ENCODE data around the gene ADTRP. TPM values are rescaled to one million over a fixed set of nuclear protein-coding genes. Genes with fewer than 3 reads are reported as not detected.

The ADTRP gene
- total and polyA plus RNA-seq, 7 experiments from 2014 or later = 3.1 to 109 (median 44.3) TPM

DNA sequence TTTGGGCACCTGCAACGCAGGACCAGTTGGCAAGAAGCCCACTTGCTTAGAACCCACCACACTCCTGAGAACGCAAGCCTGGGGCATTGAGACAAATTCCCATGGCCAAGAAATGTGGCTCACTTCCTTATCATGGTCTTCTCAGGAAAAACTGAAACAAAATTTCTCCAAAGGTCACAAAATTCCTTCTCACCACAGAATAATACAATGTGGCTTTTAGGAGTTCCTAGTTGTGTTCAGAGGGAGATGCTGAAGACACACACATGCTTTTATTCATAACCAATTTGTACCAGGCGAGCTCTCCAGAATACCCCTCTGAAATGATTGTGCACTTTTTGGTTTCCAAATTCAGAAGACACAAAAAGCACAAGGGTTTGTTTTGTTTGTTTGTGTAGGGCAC lies 31.6 kb downstream of the ADTRP start:
- no peaks in the 10 kb centered on the region for H3K9me3 ChIP-seq (ENCODE audit: control insufficient read depth in 2 of 3, low read length in 3 of 3)

DNA sequence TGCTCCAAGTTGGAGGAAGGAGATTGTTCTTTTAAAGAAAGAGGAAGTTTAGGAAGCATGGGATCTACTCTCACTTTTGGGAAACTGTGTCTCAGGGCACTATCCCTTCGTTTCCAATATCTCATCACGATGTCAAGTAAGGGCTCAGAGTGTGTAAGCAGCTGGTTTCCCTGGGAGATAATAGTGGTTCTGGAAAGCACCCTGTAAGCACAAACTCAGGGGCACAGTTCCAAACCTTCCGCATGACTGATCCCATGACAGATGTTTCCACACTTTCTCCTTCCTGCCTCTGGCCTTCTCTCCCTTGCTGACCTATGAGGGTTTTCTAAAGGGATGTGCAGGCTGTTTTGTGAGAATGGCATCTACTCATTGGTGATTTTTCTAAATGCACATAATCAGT lies 33.9 kb downstream of the ADTRP start:
- Mint-ChIP-seq H3K36me3 (peaks cover 0 to 6% (median 3%) of the 10 kb centered on the region in 5 donors), H3K4me1 (peaks cover 0 to 29% (median 4%) of the 10 kb centered on the region in 7 donors), H3K4me3 (no peak overlapping the region), H3K9me3 (peaks cover 0 to 8% (median 3%) of the 10 kb centered on the region in 11 donors), H3K27me3 (no peaks in the 10 kb centered on the region), H3K27ac (peak overlapping the region in 2 of 9 donors; percentile 6 to 14)
- Histone ChIP-seq H3K4me3 (ENCODE audit: low read length) (no peak overlapping the region), H3K27ac (ENCODE audit: low read depth, low read length) (no peak overlapping the region), H3K36me3 (ENCODE audit: control insufficient read depth in 2 of 3, insufficient read depth in 3 of 3, low read length in 3 of 3) (no peaks in the 10 kb centered on the region), H3K4me1 (ENCODE audit: control insufficient read depth in 2 of 2, insufficient read depth in 2 of 2, low read length in 2 of 2) (no peaks in the 10 kb centered on the region), H3K27me3 (ENCODE audit: control insufficient read depth in 2 of 2, insufficient read depth in 2 of 2, low read length in 2 of 2) (no peaks in the 10 kb centered on the region), H3K9me3 (ENCODE audit: control insufficient read depth in 2 of 3, low read length in 3 of 3) (no peaks in the 10 kb centered on the region)
- DNase-seq (no peak), ATAC-seq (no peak)
- POLR2A ChIA-PET = no interaction called here
- CTCF ChIA-PET = no interaction called here
- intact Hi-C loops (cut with micrococcal nuclease) = no loop called here

More for the DNA sequence above, 31.6 kb downstream of the ADTRP start:
- Mint-ChIP-seq H3K4me1 (peaks cover 0 to 17% (median 4%) of the 10 kb centered on the region in 7 donors), H3K36me3 (peaks cover 0 to 6% (median 3%) of the 10 kb centered on the region in 5 donors), H3K4me3 (no peak overlapping the region), H3K27ac (no peak overlapping the region), H3K27me3 (no peaks in the 10 kb centered on the region), H3K9me3 (peaks cover 0 to 8% (median 2%) of the 10 kb centered on the region in 11 donors)
- no peak overlapping the region for H3K27ac ChIP-seq (ENCODE audit: low read depth, low read length)
- no peaks in the 10 kb centered on the region for H3K36me3 ChIP-seq (ENCODE audit: control insufficient read depth in 2 of 3, insufficient read depth in 3 of 3, low read length in 3 of 3)
- no peak for ATAC-seq
- CTCF ChIA-PET = no interaction called here
- H3K4me1 ChIP-seq (ENCODE audit: control insufficient read depth in 2 of 2, insufficient read depth in 2 of 2, low read length in 2 of 2) = no peaks in the 10 kb centered on the region
- H3K4me3 ChIP-seq (ENCODE audit: low read length) = no peak overlapping the region
- no peak for DNase-seq
- no peaks in the 10 kb centered on the region for H3K27me3 ChIP-seq (ENCODE audit: control insufficient read depth in 2 of 2, insufficient read depth in 2 of 2, low read length in 2 of 2)
- intact Hi-C loops (cut with micrococcal nuclease) = no loop called here
- POLR2A ChIA-PET = no interaction called here

DNA sequence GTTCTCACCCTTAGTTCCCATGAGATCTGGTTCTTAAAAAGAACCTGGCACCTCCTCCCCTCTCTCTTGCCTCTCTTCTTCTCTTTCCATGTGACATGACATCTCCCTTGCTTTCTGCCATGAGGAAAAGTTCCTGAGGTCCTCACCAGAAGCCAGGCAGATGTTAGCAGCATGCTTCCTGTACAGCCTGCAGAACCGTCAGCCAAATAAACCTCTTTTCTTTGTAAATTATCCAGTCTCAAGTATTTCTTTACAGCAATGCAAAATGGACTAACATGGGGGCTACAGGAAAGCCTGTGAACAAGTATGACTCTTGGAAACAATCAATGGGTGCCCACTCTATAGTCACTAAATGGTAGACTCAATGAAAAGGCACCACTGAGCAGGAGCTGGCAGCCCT lies 34.5 kb downstream of the ADTRP start:
- intact Hi-C loops (cut with micrococcal nuclease) = no loop called here
- peak overlapping the region in 1 of 9 donors; percentile 68 for H3K27ac Mint-ChIP-seq

DNA sequence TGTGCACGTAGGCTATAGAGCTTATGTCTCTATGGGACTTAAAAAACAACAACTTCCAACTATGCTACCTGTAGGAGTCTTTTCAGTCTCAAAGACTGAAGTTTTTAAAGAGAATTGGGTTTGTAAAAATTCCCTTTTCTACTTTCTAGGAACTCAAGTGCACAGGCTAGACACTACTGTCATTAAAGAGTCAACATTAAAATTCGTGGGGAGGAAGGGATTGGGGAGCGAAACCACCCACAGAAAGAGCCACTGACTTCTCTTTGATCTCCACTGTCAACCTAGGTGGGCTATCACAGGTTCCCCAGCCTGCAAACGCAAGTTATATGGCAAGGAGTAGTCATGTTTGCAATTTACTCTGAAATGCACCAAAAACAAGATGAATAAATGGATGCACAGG lies 37.7 kb downstream of the ADTRP start:
- no peak overlapping the region for H3K4me3 Mint-ChIP-seq
- ATAC-seq (no peak), DNase-seq (no peak)
- H3K9me3 Mint-ChIP-seq = peaks cover 0 to 8% (median 3%) of the 10 kb centered on the region in 11 donors
- peaks cover 0 to 38% (median 4%) of the 10 kb centered on the region in 7 donors for H3K4me1 Mint-ChIP-seq
- Histone ChIP-seq H3K36me3 (ENCODE audit: control insufficient read depth in 2 of 3, insufficient read depth in 3 of 3, low read length in 3 of 3) (no peaks in the 10 kb centered on the region), H3K4me3 (ENCODE audit: low read length) (no peak overlapping the region), H3K27ac (ENCODE audit: low read depth, low read length) (no peak overlapping the region), H3K9me3 (ENCODE audit: control insufficient read depth in 2 of 3, low read length in 3 of 3) (no peaks in the 10 kb centered on the region), H3K27me3 (ENCODE audit: control insufficient read depth in 2 of 2, insufficient read depth in 2 of 2, low read length in 2 of 2) (no peaks in the 10 kb centered on the region), H3K4me1 (ENCODE audit: control insufficient read depth in 2 of 2, insufficient read depth in 2 of 2, low read length in 2 of 2) (no peaks in the 10 kb centered on the region)
- POLR2A ChIA-PET = no interaction called here
- intact Hi-C loops (cut with micrococcal nuclease) = no loop called here
- peaks cover 0 to 6% (median 3%) of the 10 kb centered on the region in 5 donors for H3K36me3 Mint-ChIP-seq
- CTCF ChIA-PET = no interaction called here
- no peak overlapping the region for H3K27ac Mint-ChIP-seq
- H3K27me3 Mint-ChIP-seq = no peaks in the 10 kb centered on the region

More for the DNA sequence above, 34.5 kb downstream of the ADTRP start:
- Mint-ChIP-seq H3K27me3 (no peaks in the 10 kb centered on the region), H3K4me1 (peaks cover 0 to 29% (median 4%) of the 10 kb centered on the region in 7 donors), H3K9me3 (peaks cover 0 to 8% (median 3%) of the 10 kb centered on the region in 11 donors), H3K36me3 (peaks cover 0 to 6% (median 3%) of the 10 kb centered on the region in 5 donors), H3K4me3 (no peak overlapping the region)
- no peak overlapping the region for H3K4me3 ChIP-seq (ENCODE audit: low read length)
- H3K36me3 ChIP-seq (ENCODE audit: control insufficient read depth in 2 of 3, insufficient read depth in 3 of 3, low read length in 3 of 3) = no peaks in the 10 kb centered on the region
- no peaks in the 10 kb centered on the region for H3K27me3 ChIP-seq (ENCODE audit: control insufficient read depth in 2 of 2, insufficient read depth in 2 of 2, low read length in 2 of 2)
- no peaks in the 10 kb centered on the region for H3K4me1 ChIP-seq (ENCODE audit: control insufficient read depth in 2 of 2, insufficient read depth in 2 of 2, low read length in 2 of 2)
- H3K27ac ChIP-seq (ENCODE audit: low read depth, low read length) = no peak overlapping the region
- ATAC-seq (no peak), DNase-seq (no peak)
- ChIA-PET POLR2A (no interaction called here), CTCF (no interaction called here)
- H3K9me3 ChIP-seq (ENCODE audit: control insufficient read depth in 2 of 3, low read length in 3 of 3) = no peaks in the 10 kb centered on the region

DNA sequence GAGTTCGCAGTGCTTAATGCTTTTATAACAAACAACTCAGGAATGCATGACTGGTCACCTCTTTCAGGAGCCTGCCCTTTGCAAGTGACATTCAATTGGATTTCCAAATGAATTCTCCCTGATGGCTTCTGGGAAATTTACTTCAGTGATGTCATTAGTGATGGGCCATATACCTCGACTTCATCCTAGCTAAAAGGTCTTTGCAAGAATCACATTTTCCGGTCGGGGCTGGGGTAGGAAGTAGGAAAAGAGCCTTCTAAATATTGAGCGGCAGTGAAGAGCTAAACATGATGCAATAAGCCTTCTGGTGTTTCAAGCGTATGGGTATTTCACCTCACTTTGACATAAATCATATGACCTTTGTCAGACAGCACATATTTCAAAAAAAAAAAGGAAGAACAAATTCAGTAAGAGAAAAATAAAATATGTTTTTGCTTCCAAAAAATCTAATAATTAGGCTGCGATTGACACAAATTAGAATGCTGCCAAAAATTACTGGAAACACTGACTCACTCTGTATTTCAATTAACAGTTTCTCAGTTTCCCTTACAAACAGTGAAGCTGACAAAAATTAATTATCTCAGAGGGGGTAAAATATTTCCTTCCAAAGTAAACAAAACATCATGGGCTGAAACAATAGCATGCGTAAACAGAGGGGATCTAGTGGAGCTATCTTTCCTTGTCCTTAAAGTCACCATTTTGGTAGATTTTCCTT lies 39.8 kb downstream of the ADTRP start:
- intact Hi-C loops (cut with micrococcal nuclease) = no loop called here
- Histone ChIP-seq H3K9me3 (ENCODE audit: control insufficient read depth in 2 of 3, low read length in 3 of 3) (no peaks in the 10 kb centered on the region), H3K36me3 (ENCODE audit: control insufficient read depth in 2 of 3, insufficient read depth in 3 of 3, low read length in 3 of 3) (no peaks in the 10 kb centered on the region), H3K27me3 (ENCODE audit: control insufficient read depth in 2 of 2, insufficient read depth in 2 of 2, low read length in 2 of 2) (no peaks in the 10 kb centered on the region), H3K4me1 (ENCODE audit: control insufficient read depth in 2 of 2, insufficient read depth in 2 of 2, low read length in 2 of 2) (no peaks in the 10 kb centered on the region), H3K27ac (ENCODE audit: low read depth, low read length) (no peak overlapping the region), H3K4me3 (ENCODE audit: low read length) (no peak overlapping the region)
- H3K27me3 Mint-ChIP-seq = no peaks in the 10 kb centered on the region
- peaks cover 0 to 35% (median under 1%) of the 10 kb centered on the region in 7 donors for H3K4me1 Mint-ChIP-seq
- H3K36me3 Mint-ChIP-seq = no peaks in the 10 kb centered on the region
- no peak overlapping the region for H3K4me3 Mint-ChIP-seq
- DNase-seq (no peak), ATAC-seq (no peak)
- H3K27ac Mint-ChIP-seq = no peak overlapping the region
- CTCF ChIA-PET = no interaction called here
- POLR2A ChIA-PET = interaction anchor here (0.6 kb wide), 2 partner anchors 25 to 98 kb away, joined by 3 to 4 read pairs; no protein-coding TSS in a partner anchor
- peaks cover 0 to 2% (median 0%) of the 10 kb centered on the region in 11 donors for H3K9me3 Mint-ChIP-seq

DNA sequence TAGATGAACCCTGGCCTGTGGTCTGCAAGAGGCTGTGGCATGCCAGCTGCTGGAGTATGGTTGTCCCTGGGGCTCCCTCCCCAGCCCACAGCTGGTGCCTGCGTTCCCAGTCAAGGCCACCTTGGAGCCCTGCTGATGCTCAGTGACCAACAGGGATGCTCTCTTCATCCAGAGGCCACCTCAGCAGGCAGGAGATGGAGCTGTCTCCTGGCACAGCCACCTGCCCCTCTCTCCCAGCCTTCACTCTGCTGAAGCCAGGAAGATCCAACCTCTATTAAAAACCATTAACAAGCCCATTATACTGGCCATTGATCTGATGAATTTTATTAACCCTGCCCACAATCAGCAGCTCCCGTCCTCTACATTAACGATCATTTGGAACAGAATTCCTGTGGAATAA lies 40.4 kb downstream of the ADTRP start:
- Mint-ChIP-seq H3K27me3 (peaks cover 0 to 3% (median 0%) of the 10 kb centered on the region in 5 donors), H3K36me3 (peaks cover 0 to 2% (median 0%) of the 10 kb centered on the region in 5 donors), H3K9me3 (peaks cover 0 to 3% (median 0%) of the 10 kb centered on the region in 11 donors), H3K4me3 (no peak overlapping the region), H3K4me1 (peaks cover 0 to 40% (median 7%) of the 10 kb centered on the region in 7 donors), H3K27ac (no peak overlapping the region)
- no peak overlapping the region for H3K4me3 ChIP-seq (ENCODE audit: low read length)
- ChIA-PET POLR2A (interaction anchor here (0.6 kb wide), 1 partner anchor 26 kb away, joined by 4 read pairs; no protein-coding TSS in a partner anchor), CTCF (interaction anchor here (0.9 kb wide), 1 partner anchor 14 kb away, joined by 3 read pairs; no protein-coding TSS in a partner anchor)
- H3K4me1 ChIP-seq (ENCODE audit: control insufficient read depth in 2 of 2, insufficient read depth in 2 of 2, low read length in 2 of 2) = no peaks in the 10 kb centered on the region
- intact Hi-C loops (cut with micrococcal nuclease) = no loop called here
- H3K27me3 ChIP-seq (ENCODE audit: control insufficient read depth in 2 of 2, insufficient read depth in 2 of 2, low read length in 2 of 2) = no peaks in the 10 kb centered on the region
- ATAC-seq (no peak), DNase-seq (no peak)
- H3K9me3 ChIP-seq (ENCODE audit: control insufficient read depth in 2 of 3, low read length in 3 of 3) = no peaks in the 10 kb centered on the region
- H3K27ac ChIP-seq (ENCODE audit: low read depth, low read length) = no peak overlapping the region
- no peaks in the 10 kb centered on the region for H3K36me3 ChIP-seq (ENCODE audit: control insufficient read depth in 2 of 3, insufficient read depth in 3 of 3, low read length in 3 of 3)

DNA sequence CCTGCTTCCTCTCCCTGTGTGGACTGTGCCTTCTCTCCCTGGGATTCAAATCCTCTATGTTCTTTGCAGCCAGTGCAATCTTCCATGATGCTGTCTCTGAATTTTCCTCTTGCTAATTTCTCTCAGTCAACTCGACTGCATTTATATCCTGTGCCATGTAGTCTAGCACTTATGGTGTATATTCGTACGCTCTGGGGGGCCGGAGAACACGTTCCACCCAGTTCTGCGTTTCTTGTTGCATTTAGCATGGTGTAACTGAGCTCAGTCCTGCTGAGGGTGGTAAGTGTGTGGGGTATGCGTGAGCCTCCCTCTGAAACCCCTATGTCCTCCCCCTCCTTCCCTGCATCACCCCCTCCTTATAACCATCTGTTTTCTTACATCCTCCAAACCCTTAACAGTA lies 42.0 kb downstream of the ADTRP start:
- Mint-ChIP-seq H3K36me3 (peaks cover 0 to 5% (median 0%) of the 10 kb centered on the region in 5 donors), H3K27me3 (peaks cover 0 to 8% (median 0%) of the 10 kb centered on the region in 5 donors), H3K9me3 (peaks cover 0 to 9% (median 0%) of the 10 kb centered on the region in 11 donors), H3K4me3 (no peak overlapping the region), H3K4me1 (peaks cover 8 to 43% (median 23%) of the 10 kb centered on the region in 7 donors), H3K27ac (no peak overlapping the region)
- ChIA-PET POLR2A (no interaction called here), CTCF (no interaction called here)
- intact Hi-C loops (cut with micrococcal nuclease) = no loop called here
- no peaks in the 10 kb centered on the region for H3K27me3 ChIP-seq (ENCODE audit: control insufficient read depth in 2 of 2, insufficient read depth in 2 of 2, low read length in 2 of 2)
- no peak overlapping the region for H3K4me3 ChIP-seq (ENCODE audit: low read length)
- no peak for ATAC-seq
- no peak for DNase-seq
- H3K27ac ChIP-seq (ENCODE audit: low read depth, low read length) = no peak overlapping the region
- H3K4me1 ChIP-seq (ENCODE audit: control insufficient read depth in 2 of 2, insufficient read depth in 2 of 2, low read length in 2 of 2) = peaks cover 0 to 12% of the 10 kb centered on the region in 2 donors
- H3K36me3 ChIP-seq (ENCODE audit: control insufficient read depth in 2 of 3, insufficient read depth in 3 of 3, low read length in 3 of 3) = no peaks in the 10 kb centered on the region
- no peaks in the 10 kb centered on the region for H3K9me3 ChIP-seq (ENCODE audit: control insufficient read depth in 2 of 3, low read length in 3 of 3)

Measured in naive thymus-derived CD4-positive, alpha-beta T cell (primary cell).